Thyroid gland (tissue), 4 donors: ENCODE data around the gene GORASP1. TPM values are rescaled to one million over a fixed set of nuclear protein-coding genes. Genes with fewer than 3 reads are reported as not detected.

Experiments used
- DNase-seq, 2 donors: peaks; one replicate each; pipeline ENCODE4 v3.0.0-alpha.2; 2019
- H3K27ac ChIP-seq, 3 donors: fragments of 200-600 bp; sonication (generic); 1 replicate in 2 of 3; 2 replicates in 1 of 3; pipeline ENCODE4 v1.5.1; 2016 to 2019; ENCODE audit warnings: mild to moderate bottlenecking in 1 of 3, moderate library complexity in 1 of 3
- H3K27me3 ChIP-seq: fragments of 200-600 bp; sonication (generic); one replicate; pipeline ENCODE4 v1.5.1; 2019
- H3K36me3 ChIP-seq, 2 donors: fragments of 200-600 bp; sonication (generic); one replicate each; pipeline ENCODE4 v1.5.1; 2016 to 2019
- H3K4me1 ChIP-seq, 2 donors: fragments of 200-600 bp; sonication (generic); one replicate each; pipeline ENCODE4 v1.5.1; 2017 to 2019
- H3K4me3 ChIP-seq, 3 donors: fragments of 200-600 bp; sonication (generic); replicated peaks in 1 of 3; 1 replicate in 2 of 3; 2 replicates in 1 of 3; pipeline ENCODE4 v1.5.1; 2016; ENCODE audit warnings: mild to moderate bottlenecking in 1 of 3
- H3K9me3 ChIP-seq: fragments of 200-600 bp; sonication (generic); one replicate; pipeline ENCODE4 v1.5.1; 2017
- CTCF ChIP-seq, 6 experiments: fragments of 200-600 bp in 3 of 6; fragments of 450-650 bp in 3 of 6; sonication (generic) in 3 of 6; IDR thresholded peaks; one replicate each; pipeline ENCODE4 v1.5.1; 2016 to 2019; ENCODE audit warnings: antibody characterized with exemption in 6 of 6, mild to moderate bottlenecking in 2 of 6, inconsistent platforms in 1 of 6, moderate library complexity in 1 of 6
- POLR2A ChIP-seq, 2 donors: fragments of 450-650 bp; IDR thresholded peaks; one replicate each; pipeline ENCODE4 v1.6.1; 2017; ENCODE audit warnings: antibody characterized with exemption in 2 of 2, mild to moderate bottlenecking in 2 of 2, moderate library complexity in 1 of 2
- WGBS, 2 donors: methylation state at CpG; one replicate each; pipeline ENCODE4 v1.1.5; 2017; 5-methylcytosine and 5-hydroxymethylcytosine counted together
- intact Hi-C: fragments of 100-400 bp; cut with DNase I; formaldehyde crosslinking; loops from one replicate; pipeline ENCODE4 v1.15.1; 2023
- microRNA-seq: library from miRNA; unstranded; fragments of <30 nt; microRNA quantifications from one replicate; pipeline ENCODE4, GENCODE V29; 2016
- total RNA-seq, 4 donors: library from RNA; depleted of rRNA; stranded (reverse); fragments of >200 nt; gene quantifications; one replicate each; pipeline ENCODE4 v1.2.3, GENCODE V29; 2016

The GORASP1 gene
- total RNA-seq, 4 donors from 2014 or later: 64.6 to 105 (median 101) TPM

- WGBS, 2 donors: 86 to 93% methylated on average over 2 of the region's 2 CpGs
- Histone ChIP-seq H3K36me3 (no peaks in the 10 kb centered on the region), H3K4me1 (peaks cover 35 to 36% of the 10 kb centered on the region in 2 donors), H3K27ac (no peak overlapping the region), H3K27me3 (no peaks in the 10 kb centered on the region), H3K9me3 (no peaks in the 10 kb centered on the region), H3K4me3 (no peak overlapping the region)
- no peak for DNase-seq
- TF ChIP-seq CTCF (IDR thresholded peaks at IDR 0.05) (no peak), POLR2A (IDR thresholded peaks at IDR 0.05) (no peak)
- intact Hi-C loops: no loop called here
Observed at GRCh38 chr3:39053696-39054095, 53.7 kb downstream of the GORASP1 start.

- H3K9me3 ChIP-seq: no peaks in the 10 kb centered on the region
- peaks cover 31 to 32% of the 10 kb centered on the region in 2 donors for H3K4me1 ChIP-seq
- H3K36me3 ChIP-seq: no peaks in the 10 kb centered on the region
- DNase-seq: no peak
- H3K27me3 ChIP-seq: no peaks in the 10 kb centered on the region
- TF ChIP-seq POLR2A (IDR thresholded peaks at IDR 0.05) (no peak), CTCF (IDR thresholded peaks at IDR 0.05) (no peak)
- 3 to 4% methylated on average over 11 of the region's 11 CpGs for whole genome bisulfite sequencing, 2 donors
- peak overlapping the region; percentile 82 to 99 (median 84) for H3K4me3 ChIP-seq
- peak overlapping the region in 2 of 3 donors; percentile 88 to 90 for H3K27ac ChIP-seq
- intact Hi-C loops: no loop called here
Observed at GRCh38 chr3:39052583-39052982, 54.8 kb downstream of the GORASP1 start.

- no peaks in the 10 kb centered on the region for H3K9me3 ChIP-seq
- no peaks in the 10 kb centered on the region for H3K27me3 ChIP-seq
- H3K27ac ChIP-seq: peak within 1 kb of the TSS; percentile 57 to 90 (median 88)
- H3K4me1 ChIP-seq: peaks cover 30 to 31% of the 10 kb centered on the region in 2 donors
- 0 to 1% methylated on average over 18 to 24 of the region's 68 CpGs for WGBS, 2 donors
- no peaks in the 10 kb centered on the region for H3K36me3 ChIP-seq
- H3K4me3 ChIP-seq: peak within 1 kb of the TSS; percentile 82 to 99 (median 84)
- intact Hi-C loops: no loop called here
- peak in 1 of 6 experiments; percentile 3 for TF ChIP-seq CTCF (IDR thresholded peaks at IDR 0.05)
- TF ChIP-seq POLR2A (IDR thresholded peaks at IDR 0.05): peak; percentile 6 to 95
- DNase-seq: peak; percentile 96 to 97
Observed at GRCh38 chr3:39051649-39052561, 55.5 kb downstream of the GORASP1 start, which contains the start of the genes SCN11A and WDR48. TSS of gene SCN11A (minus strand) at chr3:39051944. CDS start at chr3:38950362, 101,582 bp downstream. TSS of gene WDR48 (plus strand) at chr3:39052016. CDS start at chr3:39052026, 10 bp downstream.

- TF ChIP-seq CTCF (IDR thresholded peaks at IDR 0.05) (no peak), POLR2A (IDR thresholded peaks at IDR 0.05) (no peak)
- no peaks in the 10 kb centered on the region for H3K36me3 ChIP-seq
- intact Hi-C loops: no loop called here
- no peak for DNase-seq
- no peak overlapping the region for H3K4me3 ChIP-seq
- H3K27ac ChIP-seq: no peak overlapping the region
- H3K9me3 ChIP-seq: no peaks in the 10 kb centered on the region
- peaks cover 12 to 17% of the 10 kb centered on the region in 2 donors for H3K4me1 ChIP-seq
- no peaks in the 10 kb centered on the region for H3K27me3 ChIP-seq
Observed at GRCh38 chr3:39050029-39050428, 57.4 kb downstream of the GORASP1 start.

Small RNA genes lying within 50 kb of the gene (microRNA-seq; reads per million reads assigned to microRNA genes)
- gene MIR6822: not detected

Other genes starting within 250 kb of the GORASP1 start
- gene SCN11A, start 55.7 kb downstream of the GORASP1 start, total RNA-seq: under 1 TPM; 0.13 to 0.33 (median 0.14) TPM
- gene WDR48, start 55.6 kb downstream of the GORASP1 start, total RNA-seq: 10 to 100 TPM; 49.8 to 83.2 (median 69.3) TPM
- 10 to 100 TPM in 3 of 4 donors, 1 to 10 TPM in 1; 8.9 to 17.8 (median 11.7) TPM for gene TTC21A, start 53 bp upstream of the GORASP1 start, total RNA-seq
- gene CSRNP1, start 46.0 kb upstream of the GORASP1 start, total RNA-seq: 10 to 100 TPM; 33.5 to 81.0 (median 36.7) TPM
- gene XIRP1, start 85.0 kb upstream of the GORASP1 start, total RNA-seq: not detected
- gene CX3CR1, start 172.4 kb upstream of the GORASP1 start, total RNA-seq: 1 to 10 TPM in 2 of 4 donors, under 1 TPM in 1, not detected in 1; 0.27 to 1.9 (median 1.1) TPM
- gene CCR8, start 222.1 kb upstream of the GORASP1 start, total RNA-seq: not detected